Naive thymus-derived CD4-positive, alpha-beta T cell (primary cell): Measurements from ENCODE around the gene LSM10. TPM values are rescaled to one million over a fixed set of nuclear protein-coding genes. Genes with fewer than 3 reads are reported as not detected.
A peak's percentile ranks its signal among the peaks of the same experiment; 100 is the strongest.

ENCODE experiments used
- ATAC-seq: fragments of 150-1000 bp; cut with Tn5 transposase; 2 replicates; pipeline ENCODE4 v1.10.0; 2021; ENCODE audit warnings: mild to moderate bottlenecking, moderate library complexity
- CTCF ChIA-PET: fragments of 350-600 bp; sonication (Branson Sonifier 250); formaldehyde crosslinking; loops from one replicate; lab custom pipeline; 2021; ENCODE audit warnings: antibody characterized with exemption; lab: Charles Lee
- POLR2A ChIA-PET: fragments of 350-600 bp; sonication (Branson Sonifier 250); formaldehyde crosslinking; loops from one replicate; lab custom pipeline; 2021; ENCODE audit warnings: antibody characterized with exemption, inconsistent platforms; lab: Charles Lee
- DNase-seq, 9 donors: peaks; one replicate each; pipeline versions ENCODE4 v3.0.0 to v3.0.0-alpha.2; 2020 to 2022; ENCODE audit warnings: mixed read lengths in 1 of 9
- H3K27ac ChIP-seq: one replicate; pipeline ENCODE4 v1.7.0; 2013; ENCODE audit warnings: mild to moderate bottlenecking, low read depth, low read length, moderate library complexity
- H3K27me3 ChIP-seq, 2 donors: one replicate each; pipeline ENCODE4 v1.7.0; 2013; ENCODE audit warnings: low read length in 2 of 2, mild to moderate bottlenecking in 2 of 2, moderate library complexity in 2 of 2; ENCODE audit not compliant: control insufficient read depth in 2 of 2, insufficient read depth in 2 of 2
- H3K36me3 ChIP-seq, 3 experiments: 1 replicate in 2 of 3; 2 replicates in 1 of 3; pipeline ENCODE4 v1.7.0; 2013; ENCODE audit warnings: low read length in 3 of 3, mild to moderate bottlenecking in 3 of 3, moderate library complexity in 1 of 3; ENCODE audit not compliant: insufficient read depth in 3 of 3, control insufficient read depth in 2 of 3
- H3K4me1 ChIP-seq, 2 donors: one replicate each; pipeline ENCODE4 v1.7.0; 2013; ENCODE audit warnings: low read length in 2 of 2, mild to moderate bottlenecking in 2 of 2, moderate library complexity in 1 of 2; ENCODE audit not compliant: control insufficient read depth in 2 of 2, insufficient read depth in 2 of 2
- H3K4me3 ChIP-seq: 2 replicates; pipeline ENCODE4 v1.7.0; 2013; ENCODE audit warnings: mild to moderate bottlenecking, low read length
- H3K9me3 ChIP-seq, 3 experiments: 1 replicate in 2 of 3; 2 replicates in 1 of 3; pipeline ENCODE4 v1.7.0; 2013; ENCODE audit warnings: low read length in 3 of 3; ENCODE audit not compliant: control insufficient read depth in 2 of 3
- H3K27ac Mint-ChIP-seq, 9 donors: one replicate each; pipeline ENCODE4 v1.8.0; 2020 to 2022; ENCODE audit warnings: mixed read lengths in 9 of 9, mild to moderate bottlenecking in 8 of 9, moderate library complexity in 5 of 9, inconsistent platforms in 2 of 9
- H3K27me3 Mint-ChIP-seq, 5 donors: one replicate each; pipeline ENCODE4 v1.8.0; 2021 to 2022; ENCODE audit warnings: mixed read lengths in 5 of 5, mild to moderate bottlenecking in 1 of 5
- H3K36me3 Mint-ChIP-seq, 5 donors: one replicate each; pipeline ENCODE4 v1.8.0; 2020 to 2022; ENCODE audit warnings: mixed read lengths in 5 of 5, mild to moderate bottlenecking in 3 of 5, inconsistent platforms in 1 of 5
- H3K4me1 Mint-ChIP-seq, 7 donors: one replicate each; pipeline ENCODE4 v1.8.0; 2020 to 2022; ENCODE audit warnings: mixed read lengths in 7 of 7, mild to moderate bottlenecking in 3 of 7, inconsistent platforms in 1 of 7
- H3K4me3 Mint-ChIP-seq, 10 donors: one replicate each; pipeline ENCODE4 v1.8.0; 2020 to 2022; ENCODE audit warnings: mild to moderate bottlenecking in 10 of 10, mixed read lengths in 10 of 10, moderate library complexity in 6 of 10, inconsistent platforms in 2 of 10
- H3K9me3 Mint-ChIP-seq, 11 donors: one replicate each; pipeline ENCODE4 v1.8.0; 2020 to 2022; ENCODE audit warnings: mixed read lengths in 11 of 11, mild to moderate bottlenecking in 4 of 11, inconsistent platforms in 1 of 11, moderate library complexity in 1 of 11
- intact Hi-C, 2 donors: fragments of 100-400 bp; cut with micrococcal nuclease; formaldehyde crosslinking; loops; one replicate each; pipeline ENCODE4 v1.15.1; 2023
- polyA plus RNA-seq, 2 donors: library from polyadenylated mRNA; unstranded; fragments of 300-500 nt; fragmentation: Illumina TruSeq; gene quantifications; one replicate each; pipeline ENCODE4 v1.2.3, GENCODE V29; 2021
- total RNA-seq, 6 experiments: library from RNA in 5 of 6; stranded (reverse) in 5 of 6; gene quantifications; 1 replicate in 5 of 6; 2 replicates in 1 of 6; pipeline ENCODE4 v1.2.3 and lab custom pipeline; 2021 to 2026

Gene LSM10
- total and polyA plus RNA-seq, 7 experiments from 2014 or later, result 21.9 to 144 (median 43.4) TPM

DNA sequence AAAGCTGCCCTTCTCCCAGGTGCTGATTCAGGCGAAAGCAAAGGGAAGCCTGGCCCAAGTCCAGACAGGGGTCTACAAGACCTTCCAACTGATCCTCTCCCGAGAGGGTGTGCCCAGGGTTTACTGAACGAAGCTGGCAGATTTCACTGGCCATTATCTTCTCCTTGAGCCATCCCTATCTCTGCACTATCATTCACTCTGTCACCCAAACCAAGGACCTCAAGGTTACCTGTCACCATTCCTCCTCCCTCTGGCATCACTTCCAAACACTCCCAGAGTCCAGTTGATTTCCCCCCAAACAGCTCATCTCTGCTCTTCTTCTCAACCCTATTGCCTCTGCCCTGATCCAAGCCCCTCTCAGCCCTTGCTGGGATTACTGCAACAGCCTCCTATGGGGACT lies 16.9 kb downstream of the LSM10 start:
- intact Hi-C loops, result no loop called here
- H3K27ac ChIP-seq, result no peak overlapping the region
- peak overlapping the region in 8 of 9 donors; percentile 33 to 88 (median 70) for H3K27ac Mint-ChIP-seq
- peaks cover 0 to 17% (median 4%) of the 10 kb centered on the region in 5 donors for H3K36me3 Mint-ChIP-seq
- POLR2A ChIA-PET, result no interaction called here
- no peak for DNase-seq
- H3K4me3 ChIP-seq, result no peak overlapping the region
- peak overlapping the region in 4 of 10 donors; percentile 17 to 43 (median 28) for H3K4me3 Mint-ChIP-seq
- H3K9me3 ChIP-seq, result no peaks in the 10 kb centered on the region
- H3K27me3 ChIP-seq, result no peaks in the 10 kb centered on the region
- peaks cover 57 to 87% (median 78%) of the 10 kb centered on the region in 7 donors for H3K4me1 Mint-ChIP-seq
- ATAC-seq, result no peak
- no peaks in the 10 kb centered on the region for H3K27me3 Mint-ChIP-seq
- H3K36me3 ChIP-seq, result peaks cover 0 to 7% (median 0%) of the 10 kb centered on the region in 3 experiments
- H3K4me1 ChIP-seq, result peaks cover 33 to 39% of the 10 kb centered on the region in 2 donors
- CTCF ChIA-PET, result interaction anchor here (0.5 to 5.0 kb wide), 3 partner anchors 13 to 165 kb away, joined by 3 to 48 read pairs (median 5); no protein-coding TSS in a partner anchor
- peaks cover 0 to 2% (median 0%) of the 10 kb centered on the region in 11 donors for H3K9me3 Mint-ChIP-seq

DNA sequence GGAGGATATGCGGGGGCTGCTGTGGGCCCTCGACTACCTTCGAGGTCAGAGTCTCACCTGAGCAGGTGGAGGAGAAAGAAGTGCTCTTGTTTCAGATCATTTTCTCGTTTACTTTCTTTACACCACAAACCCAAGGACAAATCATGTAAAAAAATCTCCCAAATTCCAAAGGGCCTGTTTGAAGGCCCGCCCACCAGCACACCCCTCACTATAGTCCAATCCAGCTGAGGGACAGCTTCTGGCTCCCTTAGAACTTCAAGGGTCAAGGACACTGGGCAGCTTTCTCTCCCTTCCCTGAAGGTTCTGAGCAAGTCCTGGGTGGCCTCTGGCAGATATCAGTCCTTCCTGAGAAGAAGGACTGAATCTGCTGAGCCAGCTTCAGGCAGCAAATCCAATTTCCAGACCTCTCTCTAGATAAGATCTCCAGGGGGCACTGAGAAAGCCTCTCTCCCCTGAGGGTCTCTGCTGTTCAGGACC lies 17.5 kb downstream of the LSM10 start:
- Mint-ChIP-seq H3K9me3 (peaks cover 0 to 2% (median 0%) of the 10 kb centered on the region in 11 donors), H3K27me3 (no peaks in the 10 kb centered on the region), H3K4me3 (peak overlapping the region in 1 of 10 donors; percentile 14), H3K4me1 (peaks cover 57 to 91% (median 78%) of the 10 kb centered on the region in 7 donors), H3K36me3 (peaks cover 0 to 17% (median 4%) of the 10 kb centered on the region in 5 donors), H3K27ac (peak overlapping the region; percentile 16 to 93 (median 74))
- Histone ChIP-seq H3K27ac (no peak overlapping the region), H3K9me3 (no peaks in the 10 kb centered on the region), H3K4me1 (peaks cover 34 to 44% of the 10 kb centered on the region in 2 donors), H3K36me3 (peaks cover 0 to 3% (median 0%) of the 10 kb centered on the region in 3 experiments), H3K4me3 (no peak overlapping the region), H3K27me3 (no peaks in the 10 kb centered on the region)
- ChIA-PET POLR2A (interaction anchor here (1.6 kb wide), 1 partner anchor 29 kb away, joined by 4 read pairs; no protein-coding TSS in a partner anchor), CTCF (no interaction called here)
- no peak for ATAC-seq
- intact Hi-C loops, result no loop called here
- DNase-seq, result no peak

DNA sequence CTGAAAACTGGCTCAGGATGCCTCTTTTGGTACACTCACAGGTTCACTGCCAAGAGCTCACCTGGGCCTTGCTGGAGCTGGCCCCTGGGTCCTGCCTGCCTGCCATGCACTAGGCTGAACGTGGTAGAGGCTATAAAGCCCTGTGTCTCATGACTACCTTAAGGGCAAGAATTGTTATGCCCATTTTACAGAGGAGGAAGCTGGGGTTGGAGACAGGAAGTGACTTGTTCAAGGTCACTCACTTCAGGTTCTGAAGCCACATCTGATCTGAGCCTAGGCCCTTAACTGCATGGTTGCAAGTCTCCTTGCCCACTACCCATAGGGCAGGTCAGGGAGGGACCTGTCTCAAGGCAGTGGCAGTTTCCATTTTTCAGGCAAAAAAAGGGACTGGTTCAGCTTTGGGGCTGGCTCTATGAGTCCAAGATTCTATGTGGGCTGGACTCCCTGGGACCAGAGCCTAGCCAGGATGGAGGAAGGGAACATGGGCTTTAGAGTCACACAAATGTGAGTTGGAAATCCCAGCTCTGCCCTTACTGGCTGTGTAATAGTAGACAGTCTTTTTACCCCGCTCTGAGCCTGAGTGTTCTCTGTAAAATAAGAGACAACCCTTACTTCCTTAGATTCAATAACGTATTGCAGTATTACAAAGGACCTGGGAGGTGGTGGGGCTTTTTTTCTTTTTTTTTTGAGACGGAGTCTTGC lies 19.8 kb downstream of the LSM10 start:
- Histone ChIP-seq H3K9me3 (no peaks in the 10 kb centered on the region), H3K27me3 (no peaks in the 10 kb centered on the region), H3K27ac (peak overlapping the region; percentile 55), H3K36me3 (no peaks in the 10 kb centered on the region), H3K4me3 (no peak overlapping the region), H3K4me1 (peaks cover 38 to 45% of the 10 kb centered on the region in 2 donors)
- intact Hi-C loops, result no loop called here
- DNase-seq, result peak in 2 of 9 donors; percentile 15 to 26
- CTCF ChIA-PET, result no interaction called here
- POLR2A ChIA-PET, result interaction anchor here (0.9 kb wide), 2 partner anchors 9 to 41 kb away, joined by 3 read pairs; no protein-coding TSS in a partner anchor
- Mint-ChIP-seq H3K27ac (peak overlapping the region in 8 of 9 donors; percentile 67 to 91 (median 82)), H3K36me3 (peaks cover 0 to 19% (median 4%) of the 10 kb centered on the region in 5 donors), H3K4me3 (peak overlapping the region in 5 of 10 donors; percentile 4 to 69 (median 47)), H3K4me1 (peaks cover 57 to 92% (median 77%) of the 10 kb centered on the region in 7 donors), H3K27me3 (no peaks in the 10 kb centered on the region), H3K9me3 (peaks cover 0 to 2% (median 0%) of the 10 kb centered on the region in 11 donors)
- no peak for ATAC-seq

DNA sequence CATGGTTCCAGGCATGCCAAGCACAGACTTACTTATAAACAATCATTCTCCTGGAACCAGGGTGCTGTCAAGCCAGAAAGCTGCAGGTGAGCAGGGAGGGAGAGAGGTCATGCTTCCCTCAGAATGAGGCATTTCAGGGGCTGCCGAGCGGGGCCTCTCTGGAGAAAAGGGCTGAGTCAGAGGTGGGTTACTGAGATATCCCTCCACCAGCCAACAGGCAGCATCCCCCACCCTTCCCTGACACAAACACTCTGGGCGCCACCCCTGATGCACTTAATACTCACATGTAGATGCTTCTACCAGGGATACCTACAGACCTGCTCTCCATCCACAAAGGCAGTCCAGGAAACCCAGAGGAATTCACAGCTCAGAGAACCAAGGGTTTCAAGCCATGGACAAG lies 25.1 kb downstream of the LSM10 start:
- Mint-ChIP-seq H3K4me1 (peaks cover 42 to 79% (median 61%) of the 10 kb centered on the region in 7 donors), H3K4me3 (peak overlapping the region in 1 of 10 donors; percentile 28), H3K9me3 (no peaks in the 10 kb centered on the region), H3K36me3 (peaks cover 0 to 10% (median 0%) of the 10 kb centered on the region in 5 donors), H3K27ac (peak overlapping the region in 5 of 9 donors; percentile 28 to 94 (median 38)), H3K27me3 (no peaks in the 10 kb centered on the region)
- Histone ChIP-seq H3K4me3 (no peak overlapping the region), H3K4me1 (peaks cover 41 to 46% of the 10 kb centered on the region in 2 donors), H3K36me3 (no peaks in the 10 kb centered on the region), H3K27me3 (no peaks in the 10 kb centered on the region), H3K9me3 (no peaks in the 10 kb centered on the region), H3K27ac (peak overlapping the region; percentile 71)
- ATAC-seq (no peak), DNase-seq (no peak)
- CTCF ChIA-PET, result interaction anchor here (8.2 to 10.3 kb wide), 2 partner anchors 20 to 30 kb away, joined by 115 to 176 read pairs; no protein-coding TSS in a partner anchor
- POLR2A ChIA-PET, result interaction anchor here (1.0 to 1.8 kb wide), 4 partner anchors 14 to 36 kb away, joined by 3 to 8 read pairs (median 4); no protein-coding TSS in a partner anchor
- intact Hi-C loops, result no loop called here

GRCh38 chr1:36369061-36369861 lies 28.4 kb downstream of the LSM10 start:
- ATAC-seq, result peak; percentile 75
- peaks cover 27 to 59% of the 10 kb centered on the region in 2 donors for H3K4me1 ChIP-seq
- H3K27ac ChIP-seq, result peak overlapping the region; percentile 37
- H3K9me3 Mint-ChIP-seq, result no peaks in the 10 kb centered on the region
- peak overlapping the region in 7 of 10 donors; percentile 2 to 57 (median 32) for H3K4me3 Mint-ChIP-seq
- H3K27me3 ChIP-seq, result no peaks in the 10 kb centered on the region
- H3K27ac Mint-ChIP-seq, result peak overlapping the region; percentile 56 to 97 (median 94)
- no peaks in the 10 kb centered on the region for H3K27me3 Mint-ChIP-seq
- peaks cover 50 to 79% (median 69%) of the 10 kb centered on the region in 7 donors for H3K4me1 Mint-ChIP-seq
- no peaks in the 10 kb centered on the region for H3K36me3 ChIP-seq
- no peaks in the 10 kb centered on the region for H3K9me3 ChIP-seq
- POLR2A ChIA-PET, result interaction anchor here (1.0 to 6.0 kb wide), 6 partner anchors 8 to 63 kb away, joined by 3 to 155 read pairs (median 20); partner anchors contain the start of gene SH3D21
- no peak overlapping the region for H3K4me3 ChIP-seq
- peaks cover 0 to 10% (median 0%) of the 10 kb centered on the region in 5 donors for H3K36me3 Mint-ChIP-seq
- DNase-seq, result peak; percentile 70 to 87 (median 80)
- CTCF ChIA-PET, result interaction anchor here (0.6 to 10.3 kb wide), 14 partner anchors 10 to 1209 kb away, joined by 3 to 176 read pairs (median 14); partner anchors contain the start of genes LSM10, STK40 and TRAPPC3
- intact Hi-C loops, result loop anchor here (1.0 to 5.0 kb wide), 10 partner anchors 10 to 147 kb away; partner anchors contain the start of genes SH3D21 (in 2 of the 2) and THRAP3 (in 1 of the 2)
